H9 (cell line): ENCODE results near the gene USP36. TPM values are rescaled to one million over a fixed set of nuclear protein-coding genes. Genes with fewer than 3 reads are reported as not detected.
A peak's percentile ranks its signal among the peaks of the same experiment; 100 is the strongest.

ENCODE experiments used
- DNase-seq: peaks from one replicate; pipeline ENCODE4 v3.0.0-alpha.2; 2017
- H2AFZ ChIP-seq: one replicate; pipeline ENCODE4 v1.6.1; 2013; ENCODE audit warnings: mild to moderate bottlenecking, low read length, control low read depth, moderate library complexity
- H2AK5ac ChIP-seq: 2 replicates; pipeline ENCODE4 v1.6.1; 2013; ENCODE audit warnings: low read length, control low read depth, mixed read lengths; ENCODE audit not compliant: insufficient read length
- H2BK120ac ChIP-seq: one replicate; pipeline ENCODE4 v1.6.1; 2013; ENCODE audit warnings: low read depth, mild to moderate bottlenecking, low read length, control low read depth, inconsistent platforms; ENCODE audit not compliant: poor library complexity, severe bottlenecking
- H2BK12ac ChIP-seq: 2 replicates; pipeline ENCODE4 v1.6.1; 2013; ENCODE audit warnings: low read length, control low read depth, mixed read lengths, low read depth; ENCODE audit not compliant: insufficient read length
- H2BK15ac ChIP-seq: 2 replicates; pipeline ENCODE4 v1.6.1; 2013; ENCODE audit warnings: low read depth, low read length, control low read depth
- H2BK20ac ChIP-seq: one replicate; pipeline ENCODE4 v1.6.1; 2013; ENCODE audit warnings: low read depth, mild to moderate bottlenecking, low read length, control low read depth, inconsistent platforms; ENCODE audit not compliant: poor library complexity, severe bottlenecking
- H2BK5ac ChIP-seq: 2 replicates; pipeline ENCODE4 v1.6.1; 2013; ENCODE audit warnings: low read length, control low read depth, mixed read lengths; ENCODE audit not compliant: insufficient read length
- H3K14ac ChIP-seq: 2 replicates; pipeline ENCODE4 v1.6.1; 2013; ENCODE audit warnings: low read length, control low read depth; ENCODE audit not compliant: insufficient read depth
- H3K18ac ChIP-seq: 2 replicates; pipeline ENCODE4 v1.6.1; 2013; ENCODE audit warnings: low read depth, mild to moderate bottlenecking, mixed read lengths, low read length, control low read depth; ENCODE audit not compliant: insufficient read length
- H3K23ac ChIP-seq: 2 replicates; pipeline ENCODE4 v1.6.1; 2013; ENCODE audit warnings: low read length, control low read depth, mixed read lengths, low read depth; ENCODE audit not compliant: insufficient read length
- H3K23me2 ChIP-seq: 2 replicates; pipeline ENCODE4 v1.6.1; 2013; ENCODE audit warnings: low read depth, mild to moderate bottlenecking, mixed read lengths, low read length, control low read depth; ENCODE audit not compliant: insufficient read length, poor library complexity, severe bottlenecking
- H3K27ac ChIP-seq: 2 replicates; pipeline ENCODE4 v1.5.1; 2013; ENCODE audit warnings: low read length, control low read depth, mixed read lengths, low read depth; ENCODE audit not compliant: insufficient read length
- H3K27me3 ChIP-seq: 2 replicates; pipeline ENCODE4 v1.6.1; 2013; ENCODE audit warnings: low read length, control low read depth, inconsistent platforms; ENCODE audit not compliant: insufficient read depth
- H3K4ac ChIP-seq: 2 replicates; pipeline ENCODE4 v1.6.1; 2013; ENCODE audit warnings: low read depth, mild to moderate bottlenecking, control low read depth, inconsistent platforms, low read length, moderate library complexity
- H3K4me1 ChIP-seq: 2 replicates; pipeline ENCODE4 v1.6.1; 2013; ENCODE audit warnings: low read length, control low read depth, inconsistent platforms; ENCODE audit not compliant: insufficient read depth
- H3K4me2 ChIP-seq: 2 replicates; pipeline ENCODE4 v1.6.1; 2013; ENCODE audit warnings: low read length, control low read depth, mixed read lengths; ENCODE audit not compliant: insufficient read length, insufficient read depth
- H3K56ac ChIP-seq: 2 replicates; pipeline ENCODE4 v1.6.1; 2013; ENCODE audit warnings: low read depth, mild to moderate bottlenecking, mixed read lengths, low read length, control low read depth; ENCODE audit not compliant: insufficient read length
- H3K79me1 ChIP-seq: 2 replicates; pipeline ENCODE4 v1.6.1; 2013; ENCODE audit warnings: low read depth, mild to moderate bottlenecking, moderate library complexity, low read length, control low read depth, inconsistent platforms; ENCODE audit not compliant: insufficient read depth, poor library complexity, severe bottlenecking
- H3K79me2 ChIP-seq: 2 replicates; pipeline ENCODE4 v1.6.1; 2013; ENCODE audit warnings: low read length, control low read depth, inconsistent platforms; ENCODE audit not compliant: insufficient read depth
- H3K9ac ChIP-seq: 2 replicates; pipeline ENCODE4 v1.6.1; 2013; ENCODE audit warnings: low read length, control low read depth, mixed read lengths; ENCODE audit not compliant: insufficient read length; ENCODE audit errors: extremely low read depth
- H3K9me3 ChIP-seq: one replicate; pipeline ENCODE4 v1.6.1; 2013; ENCODE audit warnings: low read depth, low read length, inconsistent platforms; ENCODE audit not compliant: control insufficient read depth
- H3T11ph ChIP-seq: one replicate; pipeline ENCODE4 v1.6.1; 2013; ENCODE audit warnings: mild to moderate bottlenecking, low read length, control low read depth, inconsistent platforms
- H4K20me1 ChIP-seq: one replicate; pipeline ENCODE4 v1.6.1; 2013; ENCODE audit not compliant: control insufficient read depth, insufficient read length, insufficient read depth
- H4K5ac ChIP-seq: 2 replicates; pipeline ENCODE4 v1.6.1; 2013; ENCODE audit warnings: low read depth, mild to moderate bottlenecking, mixed read lengths, low read length, control low read depth; ENCODE audit not compliant: insufficient read length
- H4K8ac ChIP-seq: replicated peaks from 2 replicates; pipeline ENCODE4 v1.6.1; 2013; ENCODE audit warnings: low read length, control low read depth, mixed read lengths, low read depth; ENCODE audit not compliant: insufficient read length
- H4K91ac ChIP-seq: 2 replicates; pipeline ENCODE4 v1.6.1; 2013; ENCODE audit warnings: low read depth, mild to moderate bottlenecking, moderate library complexity, mixed read lengths, low read length, control low read depth; ENCODE audit not compliant: insufficient read length
- H3K27ac Mint-ChIP-seq, 3 experiments: 2 replicates in 2 of 3; 3 replicates in 1 of 3; pipeline ENCODE4 v1.8.0; 2020 to 2021; ENCODE audit warnings: mixed read lengths in 3 of 3, mild to moderate bottlenecking in 1 of 3, moderate library complexity in 1 of 3
- H3K27me3 Mint-ChIP-seq: 2 replicates; pipeline ENCODE4 v1.8.0; 2021; ENCODE audit warnings: low read depth, mild to moderate bottlenecking, moderate library complexity, mixed read lengths
- H3K36me3 Mint-ChIP-seq, 3 experiments: 2 replicates in 2 of 3; 3 replicates in 1 of 3; pipeline ENCODE4 v1.8.0; 2020 to 2021; ENCODE audit warnings: low read depth in 3 of 3, mixed read lengths in 3 of 3; ENCODE audit not compliant: insufficient read depth in 1 of 3
- H3K4me1 Mint-ChIP-seq, 2 experiments: 2 replicates each; pipeline ENCODE4 v1.8.0; 2020; ENCODE audit warnings: mixed read lengths in 2 of 2
- H3K4me3 Mint-ChIP-seq, 2 experiments: 2 replicates in 1 of 2; 3 replicates in 1 of 2; pipeline ENCODE4 v1.8.0; 2020 to 2021; ENCODE audit warnings: mild to moderate bottlenecking in 2 of 2, mixed read lengths in 2 of 2, moderate library complexity in 1 of 2
- H3K9me3 Mint-ChIP-seq, 2 experiments: 2 replicates in 1 of 2; 3 replicates in 1 of 2; pipeline ENCODE4 v1.8.0; 2020; ENCODE audit warnings: mild to moderate bottlenecking in 2 of 2, mixed read lengths in 2 of 2, moderate library complexity in 1 of 2
- CTCF ChIP-seq: fragments of 200-600 bp; sonication (generic); conservative IDR thresholded peaks from 3 replicates; pipeline ENCODE4 v1.8.0; 2021; ENCODE audit warnings: antibody characterized with exemption, mild to moderate bottlenecking
- WGBS: extraction: QIAGEN DNeasy Blood & Tissue Kit; methylation state at CpG from one replicate; pipeline ENCODE4 v1.1.7; 2013; ENCODE audit warnings: missing lambda C conversion rate, low lambda C conversion rate, mixed read lengths; ENCODE audit not compliant: insufficient read length; ENCODE audit errors: extremely low coverage; 5-methylcytosine and 5-hydroxymethylcytosine counted together
- total RNA-seq: library from RNA; stranded (reverse); gene quantifications from 2 replicates; pipeline ENCODE4 v1.2.1, GENCODE V29; 2021

Gene USP36
- total RNA-seq, 1 experiment from 2014 or later: 106 TPM

GRCh38 chr17:78840530-78840779 lies 159 bp downstream of the USP36 start:
- TF ChIP-seq CTCF: no peak
- Histone ChIP-seq H3K23ac (no peak overlapping the region), H3K9ac (peak overlapping the region; percentile 86), H3K4ac (no peak overlapping the region; the same call in 1 of the 2 replicates), H4K91ac (no peak overlapping the region), H3K9me3 (no peaks in the 10 kb centered on the region), H2AK5ac (no peak overlapping the region), H4K20me1 (no peaks in the 10 kb centered on the region), H4K5ac (no peak overlapping the region), H3K27me3 (no peaks in the 10 kb centered on the region), H2BK12ac (no peak overlapping the region), H2BK20ac (no peak overlapping the region), H3K4me2 (peak overlapping the region; percentile 94), H3K14ac (peak overlapping the region; percentile 86; the same call in 1 of the 2 replicates), H4K8ac (no peak overlapping the region), H3K56ac (no peak overlapping the region), H2BK15ac (no peak overlapping the region), H3K23me2 (peaks cover 4% of the 10 kb centered on the region), H3K79me2 (peaks cover 20% of the 10 kb centered on the region; the same call in 1 of the 2 replicates), H3K27ac (no peak overlapping the region), H3K79me1 (peaks cover 3% of the 10 kb centered on the region), H3K18ac (peak overlapping the region; percentile 16), H3K4me1 (no peaks in the 10 kb centered on the region), H3T11ph (no peak overlapping the region), H2BK5ac (no peak overlapping the region), H2AFZ (no peak overlapping the region), H2BK120ac (no peak overlapping the region)
- Mint-ChIP-seq H3K4me3 (peak overlapping the region; percentile 89 to 91), H3K27me3 (peaks cover 2% of the 10 kb centered on the region; the same call in 1 of the 2 replicates), H3K9me3 (no peaks in the 10 kb centered on the region), H3K4me1 (peaks cover 22% of the 10 kb centered on the region in 2 experiments), H3K36me3 (peaks cover 22 to 28% (median 25%) of the 10 kb centered on the region in 3 experiments), H3K27ac (peak overlapping the region in 1 of 3 experiments; percentile 96; a peak in 2 of 7 replicates)
- DNase-seq: no peak
- no CpG with 5 or more reads among the region's 35 CpGs for WGBS
